ENCODE measurements around the gene HK3.

Gene HK3

GRCh38 chr5:176850371-176851245 is 48.5 kb downstream of the HK3 start:
- no peak for DNase-seq (ENCODE audit: low read depth)

DNA sequence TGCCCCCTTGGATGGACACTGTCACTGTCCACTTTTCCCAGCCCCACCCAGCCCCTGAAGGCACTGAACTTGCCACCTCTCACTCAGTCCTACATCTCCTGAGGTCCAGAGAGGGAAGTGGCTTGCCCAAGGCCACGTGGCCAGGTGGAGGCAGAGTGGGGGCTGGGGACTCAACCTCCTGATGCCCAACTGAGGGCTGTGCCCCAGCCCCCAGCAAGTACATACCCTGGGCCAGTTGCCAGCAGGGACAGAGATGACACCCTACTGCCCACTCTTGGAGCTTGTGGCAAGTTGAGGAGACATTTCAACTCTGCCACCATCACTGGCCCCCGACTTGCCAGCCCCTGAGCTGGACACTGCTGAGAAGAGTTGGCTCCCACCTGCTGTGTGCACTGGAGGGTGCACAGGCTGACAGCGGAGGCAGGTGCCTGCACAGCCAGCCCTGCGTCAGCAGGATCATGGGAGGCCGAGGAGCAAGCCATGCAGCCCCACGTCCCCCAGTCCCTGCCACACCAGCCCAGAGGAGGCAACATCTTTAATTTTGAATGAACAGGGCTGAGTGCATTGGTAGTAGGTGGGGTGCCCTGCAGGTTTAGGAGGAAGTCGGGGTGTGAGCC is 49.4 kb downstream of the HK3 start:
- DNase-seq (ENCODE audit: low read depth): no peak

DNA sequence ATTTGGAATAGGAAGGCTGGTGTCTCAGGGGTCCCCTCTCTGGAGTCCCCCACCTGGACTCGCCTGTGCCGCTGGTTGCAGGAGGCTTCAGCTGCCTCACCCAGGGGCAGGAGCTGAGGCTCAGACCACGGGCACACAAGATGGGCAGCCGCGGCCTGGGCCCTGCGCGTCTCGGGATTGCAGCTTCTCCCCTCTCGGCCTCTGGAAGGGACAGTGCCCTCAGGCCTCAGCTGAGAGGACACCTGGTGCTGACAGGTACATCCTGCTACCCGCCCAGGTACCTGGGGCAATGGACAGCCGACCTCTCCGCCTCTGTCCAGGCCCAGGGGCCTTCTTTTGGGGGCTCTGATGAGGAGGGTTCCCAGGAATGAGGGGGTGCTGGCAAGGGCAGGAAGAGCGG is 50.5 kb downstream of the HK3 start:
- DNase-seq (ENCODE audit: low read depth): no peak

DNA sequence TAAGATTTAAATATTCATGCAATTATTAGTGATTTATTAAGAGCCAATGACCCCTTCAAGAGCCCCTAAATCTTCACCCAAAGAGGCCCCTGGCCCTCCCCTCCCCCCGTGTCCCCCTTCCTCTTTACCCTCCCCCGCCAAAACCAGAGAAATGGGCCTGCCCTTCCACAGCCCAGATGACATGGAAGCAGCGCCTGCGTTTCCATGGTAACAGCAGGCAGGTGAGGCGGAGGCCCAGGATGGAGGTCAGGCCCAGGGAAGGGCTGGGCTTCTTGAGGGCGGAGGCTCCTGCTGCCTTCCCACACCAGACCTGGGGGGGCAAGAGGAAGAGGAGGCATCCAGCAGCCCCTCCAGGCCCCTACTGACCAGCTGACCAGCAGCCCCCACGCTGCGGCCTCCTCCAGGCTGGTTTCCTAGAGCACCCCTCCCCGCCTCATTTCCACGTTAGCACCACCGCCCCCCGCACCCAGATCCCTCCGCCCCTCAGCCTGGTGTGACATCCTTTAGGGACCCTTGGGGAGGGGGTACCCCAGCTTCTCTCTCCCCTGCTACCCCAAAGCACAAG is 51.3 kb downstream of the HK3 start:
- DNase-seq (ENCODE audit: low read depth): no peak

GRCh38 chr5:176847148-176847547 is 52.0 kb downstream of the HK3 start:
- no peak for DNase-seq (ENCODE audit: low read depth)

DNA sequence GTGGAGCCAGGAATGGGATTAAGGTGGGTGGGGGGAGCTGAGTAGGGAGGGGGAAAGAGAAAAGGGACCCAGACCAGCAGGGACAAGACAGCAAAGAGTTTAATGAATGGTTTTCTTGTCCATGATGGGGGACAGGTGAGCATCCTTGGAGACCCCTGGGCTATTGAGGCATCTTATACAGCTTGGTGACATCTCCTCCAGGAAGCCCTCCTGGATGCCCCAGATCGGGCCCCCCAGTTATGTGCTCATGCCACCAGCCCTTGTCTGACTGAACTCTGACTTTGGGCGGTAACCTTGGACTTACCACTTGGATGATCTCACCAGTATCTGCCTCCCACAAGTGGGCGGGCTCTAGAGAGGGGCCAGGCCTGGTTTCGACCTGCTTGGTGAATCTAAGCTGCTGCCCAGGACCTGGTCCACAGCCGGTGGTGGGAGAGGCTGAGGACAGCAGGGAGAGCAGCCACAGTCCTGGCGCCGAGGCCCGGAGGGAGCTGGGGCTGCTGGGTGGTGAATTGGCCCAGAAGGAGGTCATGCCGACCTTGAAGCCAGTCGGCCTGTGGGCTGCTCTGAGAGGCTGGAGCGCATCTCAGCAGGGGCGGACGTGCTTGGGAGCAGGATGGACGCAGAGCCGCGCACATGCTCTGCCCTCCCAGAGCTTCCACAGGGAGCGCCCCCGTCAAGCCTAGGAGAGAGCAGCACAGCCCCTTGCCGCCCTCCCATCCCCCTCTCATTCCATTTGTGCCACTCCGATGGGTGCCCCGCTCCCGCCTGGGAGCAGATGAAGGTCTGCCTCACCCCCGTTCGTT is 52.6 kb downstream of the HK3 start:
- no peak for DNase-seq (ENCODE audit: low read depth)

DNA sequence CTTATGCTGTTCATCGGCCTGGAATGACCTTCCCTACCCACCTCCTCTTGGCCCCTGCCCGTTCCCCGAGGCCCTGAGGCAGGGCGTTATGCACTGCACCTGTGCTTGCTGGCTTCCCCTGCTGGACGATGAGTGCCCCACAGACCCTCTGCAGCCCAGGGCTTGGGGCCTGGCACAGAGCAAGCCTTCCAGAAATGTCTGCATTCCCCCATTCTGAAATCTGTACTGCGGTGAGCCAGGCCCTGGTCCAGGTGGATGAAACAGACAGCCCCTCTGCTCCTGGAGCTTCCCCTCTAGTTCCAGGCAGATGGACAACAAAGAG is 53.8 kb downstream of the HK3 start:
- no peak for DNase-seq (ENCODE audit: low read depth)

DNA sequence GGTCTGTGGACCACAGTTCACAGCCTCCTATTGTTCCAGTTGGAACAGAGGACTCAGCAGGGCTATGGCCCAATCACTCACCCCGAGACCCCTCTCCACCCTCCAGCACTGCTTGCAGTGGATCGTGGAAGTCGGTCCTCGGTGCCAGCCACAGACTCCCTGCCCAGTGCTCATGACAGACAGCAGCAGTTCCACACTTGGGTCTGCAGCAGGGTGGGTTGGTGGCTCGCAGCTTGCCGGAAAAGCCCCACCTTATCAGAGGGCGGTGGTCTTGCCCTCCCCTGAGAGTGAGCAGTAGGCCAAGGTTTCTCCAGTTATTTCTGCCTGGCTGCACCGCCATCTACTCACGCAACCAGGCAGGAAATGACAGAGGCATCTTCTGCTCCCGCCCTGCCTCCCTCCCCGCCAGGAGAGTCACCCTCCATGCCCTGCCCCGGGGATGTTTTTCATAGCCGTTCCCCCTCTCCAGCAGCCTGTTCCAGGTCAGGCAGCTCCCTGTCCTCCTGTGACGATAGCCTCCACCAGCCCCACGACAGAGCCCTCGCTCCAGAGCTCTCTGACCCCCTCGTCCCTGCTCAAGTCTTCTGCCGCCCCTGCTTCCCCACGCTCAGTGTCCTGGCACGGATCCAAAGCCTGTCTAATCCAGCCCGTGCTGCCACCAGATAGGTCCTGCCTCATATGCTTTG is 54.3 kb downstream of the HK3 start:
- no peak for DNase-seq (ENCODE audit: low read depth)

GRCh38 chr5:176844281-176844680 is 54.9 kb downstream of the HK3 start:
- DNase-seq (ENCODE audit: low read depth): no peak

DNA sequence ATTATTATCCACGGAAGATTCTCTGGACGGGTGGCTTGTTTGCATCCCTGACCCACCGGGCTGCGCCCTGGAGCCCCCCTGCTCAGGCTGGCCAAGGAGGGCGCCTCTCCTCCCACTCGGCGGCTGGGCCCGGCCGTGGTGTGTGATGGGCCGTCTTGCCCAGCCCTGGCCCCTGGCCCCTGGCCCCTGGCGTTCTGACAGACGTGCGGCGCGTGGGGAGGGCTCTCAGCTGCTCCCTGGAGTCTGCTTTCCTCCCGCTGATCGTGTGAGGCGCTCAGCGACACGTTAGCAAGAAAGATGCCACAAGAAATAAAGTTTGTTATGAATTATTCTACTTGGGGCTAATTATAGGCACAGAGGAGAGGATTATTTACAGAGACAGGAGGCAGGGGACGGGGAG is 55.5 kb downstream of the HK3 start:
- no peak for DNase-seq (ENCODE audit: low read depth)

DNA sequence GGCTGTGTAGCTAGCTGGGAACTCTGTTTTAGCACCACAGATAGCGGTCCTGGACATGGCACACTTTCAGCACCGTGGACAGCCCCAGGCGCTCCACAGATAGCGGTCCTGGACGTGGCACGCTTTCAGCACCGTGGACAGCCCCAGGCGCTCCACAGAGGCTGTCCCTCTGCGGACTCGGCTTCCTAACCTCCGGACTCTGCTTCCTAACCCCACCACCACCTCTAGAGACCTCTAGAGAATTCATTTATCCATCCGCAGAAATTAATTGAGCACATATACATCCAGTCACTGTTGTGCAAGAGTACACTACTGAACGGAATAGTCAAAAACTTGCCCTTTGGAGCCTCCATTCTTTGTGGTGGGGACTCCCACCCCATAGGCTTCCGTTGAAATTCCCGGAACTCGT is 61.4 kb downstream of the HK3 start:
- peak; percentile 36 for DNase-seq (ENCODE audit: low read depth)

DNA sequence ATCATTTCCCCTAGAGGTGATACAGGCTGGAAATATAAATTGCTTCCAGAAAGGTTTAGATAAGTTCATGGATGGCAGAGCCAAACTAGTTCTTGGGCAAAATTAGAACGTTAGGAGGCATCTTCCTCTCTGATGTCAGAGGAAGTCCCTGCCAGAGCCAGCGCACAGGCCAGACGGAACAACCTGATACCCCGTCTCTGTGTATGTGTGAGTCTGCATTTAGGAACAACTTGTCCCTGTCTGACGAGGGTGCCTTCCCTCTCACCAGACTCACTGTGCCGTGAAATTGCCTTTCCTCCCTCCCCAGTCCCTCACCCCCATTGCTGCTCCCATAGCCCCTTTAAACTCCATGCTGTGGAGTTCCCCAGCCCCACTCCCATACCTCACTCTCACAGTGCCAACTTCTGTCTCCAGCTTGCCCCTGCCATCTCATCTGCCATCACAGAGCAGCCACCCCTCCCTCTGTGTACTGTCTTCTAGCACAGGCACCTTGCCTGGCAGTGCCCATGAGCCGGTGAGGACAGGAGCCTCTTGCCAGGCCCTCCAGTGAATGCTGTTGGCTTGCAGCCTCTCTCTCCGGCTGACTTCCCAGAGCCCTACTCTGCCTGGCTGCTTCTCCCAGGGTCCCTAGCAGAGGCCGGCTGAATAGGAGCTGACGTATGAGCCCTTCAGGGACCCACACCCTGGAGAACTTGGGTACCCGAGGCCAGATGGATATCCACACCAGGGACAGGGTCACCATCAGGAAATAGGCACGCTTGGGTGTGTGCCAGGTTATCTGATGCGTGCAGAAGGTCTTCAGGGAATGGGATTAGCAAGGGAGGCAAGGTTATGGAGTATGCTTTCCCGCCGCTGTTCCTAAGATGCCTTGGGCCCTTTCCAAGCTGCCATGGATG is 62.1 kb downstream of the HK3 start:
- DNase-seq (ENCODE audit: low read depth): no peak

DNA sequence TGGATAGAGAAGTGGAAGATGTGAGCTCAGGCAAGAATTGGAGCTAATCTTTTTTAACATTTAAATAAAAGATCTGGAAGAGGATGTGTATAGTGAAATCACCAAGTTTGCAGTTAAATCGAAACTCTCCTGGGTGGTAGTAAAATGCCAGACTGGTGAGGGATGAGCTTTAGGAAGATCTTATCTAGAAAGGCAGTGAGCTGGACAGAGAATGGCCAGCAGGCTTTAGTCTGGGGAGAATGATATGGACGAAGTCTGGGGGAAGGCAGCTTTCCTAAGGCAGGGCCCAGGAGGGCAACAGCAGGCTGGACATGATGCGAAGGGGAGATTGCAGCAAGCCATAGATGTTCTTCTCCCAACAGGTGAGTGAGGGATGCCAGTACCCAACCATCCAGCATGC is 63.2 kb downstream of the HK3 start:
- DNase-seq (ENCODE audit: low read depth): no peak

- DNase-seq (ENCODE audit: low read depth): no peak
Measured at GRCh38 chr5:176833286-176833685, 65.9 kb downstream of the HK3 start.

- no peak for DNase-seq (ENCODE audit: low read depth)
Measured at GRCh38 chr5:176832162-176832561, 67.0 kb downstream of the HK3 start.

DNA sequence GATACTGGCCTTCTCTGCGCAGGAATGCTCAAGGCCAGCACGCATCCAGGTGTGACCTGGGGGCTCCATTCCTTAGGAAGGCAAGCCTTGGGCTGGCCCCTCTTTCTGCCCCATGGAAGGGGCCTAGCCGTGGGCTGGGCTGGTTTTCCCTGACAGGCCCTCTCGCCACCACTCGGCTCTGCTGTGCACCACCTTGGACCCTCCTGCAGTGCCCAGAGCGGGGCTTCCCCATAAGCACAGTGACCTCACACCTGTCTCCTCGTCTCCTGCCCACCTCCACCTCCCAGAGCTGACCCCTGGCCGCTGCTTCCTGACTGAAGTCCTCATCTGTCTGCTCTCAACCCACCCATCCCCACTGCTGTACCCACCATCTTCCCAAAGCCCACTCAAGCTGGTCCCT is 67.7 kb downstream of the HK3 start:
- no peak for DNase-seq (ENCODE audit: low read depth)

- DNase-seq (ENCODE audit: low read depth): no peak
Measured at GRCh38 chr5:176830995-176831423, 68.1 kb downstream of the HK3 start.

Data from stimulated activated CD8-positive, alpha-beta memory T cell treated with anti-CD3 and anti-CD28 coated beads, Interleukin-15, amount 100 ng/mL, for 1 hour (primary cell).